ENCODE data around the gene OR13C9. TPM values are rescaled to one million over a fixed set of nuclear protein-coding genes. Genes with fewer than 3 reads are reported as not detected.
"Not testable (repeated sequence)": the region's sequence is repeated elsewhere in the genome, so short reads cannot be mapped to it uniquely, and the experiment has no call there.

OR13C9 gene
- total RNA-seq, 1 experiment from 2014 or later: not detected

DNA sequence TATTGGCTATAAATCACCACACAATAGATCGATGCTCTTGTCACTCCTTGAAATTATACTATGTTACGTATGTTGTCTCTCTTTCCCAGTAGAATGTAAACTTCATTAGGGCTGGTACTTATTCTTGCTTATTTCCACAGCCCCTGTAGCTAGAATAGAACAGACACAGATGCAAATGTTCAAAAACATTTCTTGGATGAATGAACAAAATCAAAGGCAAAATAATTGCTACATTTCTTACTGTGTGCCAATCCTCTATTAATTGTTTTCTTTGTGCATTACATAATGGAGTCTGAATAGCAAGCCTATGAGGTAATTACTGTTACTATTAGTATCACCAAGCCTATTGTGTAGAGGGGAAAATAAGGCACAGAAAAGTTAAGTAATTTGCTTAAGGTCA lies 11.9 kb downstream of the OR13C9 start:
- no peak overlapping the region for H3K27ac ChIP-seq (ENCODE audit: low read length)
- peaks cover 26% of the 10 kb centered on the region for H3K4me1 ChIP-seq (ENCODE audit: low read length)
- H3K4me2 ChIP-seq (ENCODE audit: low read depth, low read length, poor library complexity, severe bottlenecking): no peak overlapping the region
- H3K9ac ChIP-seq (ENCODE audit: low read length): no peak overlapping the region
- no peaks in the 10 kb centered on the region for H3K36me3 ChIP-seq (ENCODE audit: insufficient read depth, low read length)
- no peaks in the 10 kb centered on the region for H3K79me2 ChIP-seq (ENCODE audit: low read length)
- no peaks in the 10 kb centered on the region for H3K9me2 ChIP-seq (replicated peaks; ENCODE audit: insufficient read depth, low read length)
- DNase-seq: no peak
- no peaks in the 10 kb centered on the region for H3K9me3 ChIP-seq (ENCODE audit: low read length)
- H3K27me3 ChIP-seq (ENCODE audit: low read length): no peaks in the 10 kb centered on the region
- no peaks in the 10 kb centered on the region for H4K20me1 ChIP-seq (ENCODE audit: insufficient read depth, low read depth, low read length)
- H3K4me3 ChIP-seq (ENCODE audit: low read length): no peak overlapping the region
- no peak overlapping the region for H2AFZ ChIP-seq (ENCODE audit: low read length)

DNA sequence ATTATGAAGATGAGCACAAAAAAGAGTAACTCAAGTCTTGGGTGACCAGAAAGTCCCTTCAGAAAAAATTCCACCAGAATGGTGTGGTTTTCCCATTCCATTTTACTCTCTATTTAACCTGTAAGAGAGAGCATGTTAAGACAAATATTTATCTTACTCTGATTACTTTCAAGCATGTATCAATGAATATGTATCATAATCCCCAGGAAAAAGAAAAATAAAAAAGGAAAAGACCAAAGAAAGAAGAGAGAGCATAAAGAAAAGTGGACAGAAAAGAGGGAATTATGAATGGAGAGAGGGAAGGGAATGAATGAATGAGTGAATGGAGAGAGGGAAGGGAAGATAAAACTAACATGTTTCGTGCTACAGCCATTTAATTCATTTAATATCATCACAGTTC lies 12.5 kb downstream of the OR13C9 start, which contains the start of gene OR13C2:
OR13C2 (minus strand) TSS at position 101 of the 400 bp plus-strand sequence; CDS start at position 101, 0 bp downstream.
- H3K4me3 ChIP-seq (ENCODE audit: low read length); H3K79me2 ChIP-seq (ENCODE audit: low read length); DNase-seq: not testable (repeated sequence)

DNA sequence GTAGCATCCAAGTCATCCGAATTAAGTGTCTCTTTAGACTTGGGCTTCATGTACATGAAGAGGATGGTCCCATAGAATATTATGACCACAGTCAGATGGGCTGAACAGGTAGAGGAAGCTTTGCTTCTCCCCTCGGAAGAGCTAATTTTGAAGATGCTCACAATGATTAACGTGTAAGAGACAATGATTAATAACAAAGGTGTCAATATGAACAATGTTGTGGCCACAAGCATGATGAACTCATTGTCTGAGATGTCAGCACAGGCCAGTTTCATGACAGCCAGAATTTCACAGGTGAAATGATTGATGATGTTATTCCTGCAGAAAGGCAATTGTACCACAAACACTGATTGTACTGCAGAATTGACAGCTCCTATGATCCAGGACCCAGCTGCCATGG lies 13.2 kb downstream of the OR13C9 start:
- H3K4me1 ChIP-seq (ENCODE audit: low read length): peaks cover 12% of the 10 kb centered on the region
- H3K9me3 ChIP-seq (ENCODE audit: low read length): no peaks in the 10 kb centered on the region
- H3K9me2 ChIP-seq (replicated peaks; ENCODE audit: insufficient read depth, low read length): no peaks in the 10 kb centered on the region
- H3K4me3 ChIP-seq (ENCODE audit: low read length): no peak overlapping the region
- H2AFZ ChIP-seq (ENCODE audit: low read length): no peak overlapping the region
- H3K36me3 ChIP-seq (ENCODE audit: insufficient read depth, low read length): no peaks in the 10 kb centered on the region
- no peak overlapping the region for H3K4me2 ChIP-seq (ENCODE audit: low read depth, low read length, poor library complexity, severe bottlenecking)
- no peak for DNase-seq
- no peaks in the 10 kb centered on the region for H3K27me3 ChIP-seq (ENCODE audit: low read length)
- H3K9ac ChIP-seq (ENCODE audit: low read length): no peak overlapping the region
- H3K27ac ChIP-seq (ENCODE audit: low read length): no peak overlapping the region
- H3K79me2 ChIP-seq (ENCODE audit: low read length): no peaks in the 10 kb centered on the region
- no peaks in the 10 kb centered on the region for H4K20me1 ChIP-seq (ENCODE audit: insufficient read depth, low read depth, low read length)

More for the DNA sequence above, 12.5 kb downstream of the OR13C9 start, which contains the start of gene OR13C2:
- not testable (repeated sequence) for H3K9ac ChIP-seq (ENCODE audit: low read length); H2AFZ ChIP-seq (ENCODE audit: low read length); H3K4me2 ChIP-seq (ENCODE audit: low read depth, low read length, poor library complexity, severe bottlenecking); H4K20me1 ChIP-seq (ENCODE audit: insufficient read depth, low read depth, low read length); H3K27me3 ChIP-seq (ENCODE audit: low read length); H3K36me3 ChIP-seq (ENCODE audit: insufficient read depth, low read length); H3K9me3 ChIP-seq (ENCODE audit: low read length); H3K9me2 ChIP-seq (replicated peaks; ENCODE audit: insufficient read depth, low read length); H3K27ac ChIP-seq (ENCODE audit: low read length)
- H3K4me1 ChIP-seq (ENCODE audit: low read length): peaks cover 19% of the 10 kb centered on the region

DNA sequence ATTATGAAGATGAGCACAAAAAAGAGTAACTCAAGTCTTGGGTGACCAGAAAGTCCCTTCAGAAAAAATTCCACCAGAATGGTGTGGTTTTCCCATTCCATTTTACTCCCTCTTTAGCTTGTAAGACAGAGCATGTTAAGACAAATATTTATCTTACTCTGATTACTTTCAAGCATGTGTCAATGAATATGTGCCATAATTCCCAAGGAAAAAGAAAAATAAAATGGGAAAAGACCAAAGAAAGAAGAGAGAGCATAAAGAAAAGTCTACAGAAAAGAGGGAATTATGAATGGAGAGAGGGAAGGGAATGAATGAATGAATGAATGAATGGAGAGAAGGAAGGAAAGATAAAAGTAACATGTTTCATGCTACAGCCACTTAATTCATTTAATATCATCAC lies 18.7 kb downstream of the OR13C9 start, which contains the start of gene OR13C5:
OR13C5 (minus strand) TSS at position 101 of the 400 bp plus-strand sequence; CDS start at position 101, 0 bp downstream.
- not testable (repeated sequence) for H3K4me3 ChIP-seq (ENCODE audit: low read length); H3K79me2 ChIP-seq (ENCODE audit: low read length); H3K36me3 ChIP-seq (ENCODE audit: insufficient read depth, low read length); DNase-seq; H3K27me3 ChIP-seq (ENCODE audit: low read length); H3K27ac ChIP-seq (ENCODE audit: low read length); H2AFZ ChIP-seq (ENCODE audit: low read length); H3K4me1 ChIP-seq (ENCODE audit: low read length); H3K4me2 ChIP-seq (ENCODE audit: low read depth, low read length, poor library complexity, severe bottlenecking); H3K9me2 ChIP-seq (replicated peaks; ENCODE audit: insufficient read depth, low read length); H4K20me1 ChIP-seq (ENCODE audit: insufficient read depth, low read depth, low read length); H3K9ac ChIP-seq (ENCODE audit: low read length); H3K9me3 ChIP-seq (ENCODE audit: low read length)

DNA sequence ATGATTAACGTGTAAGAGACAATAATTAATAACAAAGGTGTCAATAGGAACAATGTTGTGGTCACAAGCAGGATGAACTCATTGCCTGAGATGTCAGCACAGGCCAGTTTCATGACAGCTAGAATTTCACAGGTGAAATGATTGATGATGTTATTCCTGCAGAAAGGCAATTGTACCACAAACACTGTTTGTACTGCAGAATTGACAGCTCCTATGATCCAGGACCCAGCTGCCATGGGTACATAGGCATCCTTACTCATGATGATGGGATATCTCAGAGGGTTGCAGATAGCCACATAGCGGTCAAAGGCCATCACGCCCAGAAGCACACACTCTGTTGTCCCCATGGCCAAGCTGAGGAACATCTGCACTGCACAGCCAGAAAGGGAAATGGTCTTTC lies 19.3 kb downstream of the OR13C9 start:
- not testable (repeated sequence) for DNase-seq; H3K4me1 ChIP-seq (ENCODE audit: low read length); H3K9ac ChIP-seq (ENCODE audit: low read length); H3K27ac ChIP-seq (ENCODE audit: low read length); H3K9me3 ChIP-seq (ENCODE audit: low read length); H3K36me3 ChIP-seq (ENCODE audit: insufficient read depth, low read length); H3K9me2 ChIP-seq (replicated peaks; ENCODE audit: insufficient read depth, low read length); H2AFZ ChIP-seq (ENCODE audit: low read length); H3K4me2 ChIP-seq (ENCODE audit: low read depth, low read length, poor library complexity, severe bottlenecking); H3K4me3 ChIP-seq (ENCODE audit: low read length); H4K20me1 ChIP-seq (ENCODE audit: insufficient read depth, low read depth, low read length); H3K79me2 ChIP-seq (ENCODE audit: low read length); H3K27me3 ChIP-seq (ENCODE audit: low read length)

DNA sequence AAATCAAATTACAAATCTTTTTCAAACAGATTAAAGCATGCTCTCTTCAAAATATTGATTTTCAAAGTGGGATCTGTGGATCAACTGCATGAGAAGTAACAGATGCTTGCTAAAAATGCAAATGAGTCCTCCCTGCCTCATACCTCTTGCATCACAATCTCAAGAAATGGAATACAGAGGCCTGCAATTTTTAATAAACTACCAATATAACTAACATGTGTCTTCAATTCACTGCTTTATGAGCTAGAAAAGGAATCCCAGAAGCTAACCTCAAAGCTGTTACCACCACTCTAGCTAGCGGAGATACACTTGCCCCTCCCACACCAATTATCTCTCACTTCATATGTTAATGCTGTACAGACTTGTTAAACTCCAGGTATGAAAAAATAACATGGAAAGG lies 28.4 kb downstream of the OR13C9 start:
- Histone ChIP-seq H3K9me2 (replicated peaks; ENCODE audit: insufficient read depth, low read length) (no peaks in the 10 kb centered on the region), H2AFZ (ENCODE audit: low read length) (no peak overlapping the region), H3K4me1 (ENCODE audit: low read length) (no peaks in the 10 kb centered on the region), H4K20me1 (ENCODE audit: insufficient read depth, low read depth, low read length) (no peaks in the 10 kb centered on the region), H3K4me2 (ENCODE audit: low read depth, low read length, poor library complexity, severe bottlenecking) (no peak overlapping the region), H3K27ac (ENCODE audit: low read length) (no peak overlapping the region), H3K27me3 (ENCODE audit: low read length) (no peaks in the 10 kb centered on the region; the same call in 1 of the 2 replicates), H3K79me2 (ENCODE audit: low read length) (no peaks in the 10 kb centered on the region), H3K4me3 (ENCODE audit: low read length) (no peak overlapping the region), H3K36me3 (ENCODE audit: insufficient read depth, low read length) (no peaks in the 10 kb centered on the region), H3K9me3 (ENCODE audit: low read length) (no peaks in the 10 kb centered on the region), H3K9ac (ENCODE audit: low read length) (no peak overlapping the region)
- DNase-seq: no peak

DNA sequence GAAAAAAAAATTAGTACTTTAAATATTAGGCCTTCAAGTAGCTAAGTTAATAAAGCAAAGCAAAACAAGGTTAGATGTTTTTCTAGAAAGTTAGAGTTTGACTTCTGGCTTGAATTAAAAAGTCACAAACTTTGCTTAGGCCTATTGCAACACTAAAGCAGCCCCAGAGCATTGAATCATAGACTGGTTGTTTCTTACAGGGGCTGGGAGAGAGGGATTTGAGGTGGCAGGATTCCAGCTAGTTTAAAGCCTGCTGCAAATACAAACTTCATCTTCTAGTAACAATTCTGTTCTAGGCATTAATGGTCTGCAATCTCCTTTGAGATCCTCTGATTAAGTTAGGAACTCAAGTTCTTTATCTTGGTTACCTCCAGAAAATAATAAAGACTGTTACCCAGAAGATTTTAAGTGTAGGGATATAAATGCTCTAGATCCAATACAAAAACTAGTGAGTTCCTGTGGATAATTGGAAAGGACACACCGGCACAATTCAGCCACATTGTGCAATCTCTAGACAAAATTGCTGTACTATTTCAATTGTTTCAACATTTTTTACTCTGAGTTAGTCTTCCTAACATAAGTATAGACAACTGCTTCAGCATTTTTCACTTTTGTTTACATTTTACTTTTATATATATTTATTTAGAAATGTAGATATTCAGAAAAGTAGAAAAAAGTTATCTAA lies 31.4 kb downstream of the OR13C9 start:
- Histone ChIP-seq H3K9me2 (replicated peaks; ENCODE audit: insufficient read depth, low read length) (no peaks in the 10 kb centered on the region), H3K4me1 (ENCODE audit: low read length) (no peaks in the 10 kb centered on the region), H3K79me2 (ENCODE audit: low read length) (no peaks in the 10 kb centered on the region), H3K4me3 (ENCODE audit: low read length) (no peak overlapping the region), H4K20me1 (ENCODE audit: insufficient read depth, low read depth, low read length) (no peaks in the 10 kb centered on the region), H3K9me3 (ENCODE audit: low read length) (no peaks in the 10 kb centered on the region), H3K4me2 (ENCODE audit: low read depth, low read length, poor library complexity, severe bottlenecking) (no peak overlapping the region), H2AFZ (ENCODE audit: low read length) (no peak overlapping the region), H3K36me3 (ENCODE audit: insufficient read depth, low read length) (no peaks in the 10 kb centered on the region), H3K9ac (ENCODE audit: low read length) (no peak overlapping the region), H3K27ac (ENCODE audit: low read length) (no peak overlapping the region), H3K27me3 (ENCODE audit: low read length) (no peaks in the 10 kb centered on the region)
- no peak for DNase-seq

DNA sequence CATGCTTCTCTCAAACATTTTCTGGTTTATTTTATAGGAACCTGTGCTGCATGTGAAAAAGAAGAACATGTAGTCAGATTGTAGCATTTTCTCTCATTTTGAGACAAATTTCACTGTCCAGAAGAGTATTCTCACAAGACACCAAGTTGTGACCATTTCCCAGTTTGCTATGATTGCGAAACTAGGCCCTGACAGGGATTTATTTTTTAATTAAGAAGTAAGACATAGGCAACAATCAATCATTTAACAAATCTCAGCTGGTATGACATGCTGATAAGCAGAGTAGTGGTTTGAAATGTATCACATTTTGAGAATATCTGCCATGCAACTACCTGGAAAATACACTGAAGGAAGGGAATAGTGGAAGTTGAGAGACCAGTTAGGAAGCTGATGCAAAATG lies 37.4 kb downstream of the OR13C9 start:
- Histone ChIP-seq H3K27me3 (ENCODE audit: low read length) (no peaks in the 10 kb centered on the region), H3K79me2 (ENCODE audit: low read length) (no peaks in the 10 kb centered on the region), H3K27ac (ENCODE audit: low read length) (no peak overlapping the region), H3K36me3 (ENCODE audit: insufficient read depth, low read length) (no peaks in the 10 kb centered on the region), H2AFZ (ENCODE audit: low read length) (no peak overlapping the region), H3K9ac (ENCODE audit: low read length) (no peak overlapping the region), H4K20me1 (ENCODE audit: insufficient read depth, low read depth, low read length) (no peaks in the 10 kb centered on the region), H3K9me2 (replicated peaks; ENCODE audit: insufficient read depth, low read length) (no peaks in the 10 kb centered on the region), H3K9me3 (ENCODE audit: low read length) (no peaks in the 10 kb centered on the region), H3K4me1 (ENCODE audit: low read length) (no peaks in the 10 kb centered on the region), H3K4me2 (ENCODE audit: low read depth, low read length, poor library complexity, severe bottlenecking) (no peak overlapping the region), H3K4me3 (ENCODE audit: low read length) (no peak overlapping the region)
- no peak for DNase-seq

Measured in Karpas-422 (cell line).